Left ventricle myocardium inferior (tissue), 1 donor: ENCODE results near the gene LRFN3. TPM values are rescaled to one million over a fixed set of nuclear protein-coding genes. Genes with fewer than 3 reads are reported as not detected.

Experiments
- DNase-seq: peaks from one replicate; pipeline ENCODE4 v3.0.0-alpha.2; 2020
- H3K27ac ChIP-seq: fragments of 200-600 bp; replicated peaks from 2 replicates; pipeline ENCODE4 v1.8.0; 2021
- H3K27me3 ChIP-seq: fragments of 200-600 bp; 2 replicates; pipeline ENCODE4 v1.8.0; 2021; ENCODE audit warnings: low read depth
- H3K36me3 ChIP-seq: fragments of 200-600 bp; 2 replicates; pipeline ENCODE4 v1.8.0; 2021
- H3K4me1 ChIP-seq: fragments of 200-600 bp; 2 replicates; pipeline ENCODE4 v1.8.0; 2021
- H3K4me3 ChIP-seq: fragments of 200-600 bp; 2 replicates; pipeline ENCODE4 v1.8.0; 2021; ENCODE audit warnings: mild to moderate bottlenecking, moderate library complexity
- H3K9me3 ChIP-seq: fragments of 200-600 bp; replicated peaks from 2 replicates; pipeline ENCODE4 v1.8.0; 2021
- intact Hi-C: fragments of 100-400 bp; cut with micrococcal nuclease; formaldehyde crosslinking; loops from one replicate; pipeline ENCODE4 v1.11.0; 2022
- total RNA-seq: library from RNA; stranded (reverse); fragmentation: NEBNext Ultra II Directional; extraction: Animal tissue kit (Norgen Biotek cat#: 25700); gene quantifications from one replicate; pipeline ENCODE4 v1.2.1, GENCODE V29; 2021
- TF ChIP-seq, protein P1 (sequence below): fragments of 200-600 bp; IDR thresholded peaks from 2 replicates; pipeline ENCODE4 v1.8.0; 2021; ENCODE audit warnings: antibody characterized with exemption, mild to moderate bottlenecking, borderline replicate concordance
- donor health status: DM: no; HTN: yes; CAD: no; lungs with severe emphysema.

LRFN3 gene
- total RNA-seq, 1 donor from 2014 or later: 7.1 TPM

DNA sequence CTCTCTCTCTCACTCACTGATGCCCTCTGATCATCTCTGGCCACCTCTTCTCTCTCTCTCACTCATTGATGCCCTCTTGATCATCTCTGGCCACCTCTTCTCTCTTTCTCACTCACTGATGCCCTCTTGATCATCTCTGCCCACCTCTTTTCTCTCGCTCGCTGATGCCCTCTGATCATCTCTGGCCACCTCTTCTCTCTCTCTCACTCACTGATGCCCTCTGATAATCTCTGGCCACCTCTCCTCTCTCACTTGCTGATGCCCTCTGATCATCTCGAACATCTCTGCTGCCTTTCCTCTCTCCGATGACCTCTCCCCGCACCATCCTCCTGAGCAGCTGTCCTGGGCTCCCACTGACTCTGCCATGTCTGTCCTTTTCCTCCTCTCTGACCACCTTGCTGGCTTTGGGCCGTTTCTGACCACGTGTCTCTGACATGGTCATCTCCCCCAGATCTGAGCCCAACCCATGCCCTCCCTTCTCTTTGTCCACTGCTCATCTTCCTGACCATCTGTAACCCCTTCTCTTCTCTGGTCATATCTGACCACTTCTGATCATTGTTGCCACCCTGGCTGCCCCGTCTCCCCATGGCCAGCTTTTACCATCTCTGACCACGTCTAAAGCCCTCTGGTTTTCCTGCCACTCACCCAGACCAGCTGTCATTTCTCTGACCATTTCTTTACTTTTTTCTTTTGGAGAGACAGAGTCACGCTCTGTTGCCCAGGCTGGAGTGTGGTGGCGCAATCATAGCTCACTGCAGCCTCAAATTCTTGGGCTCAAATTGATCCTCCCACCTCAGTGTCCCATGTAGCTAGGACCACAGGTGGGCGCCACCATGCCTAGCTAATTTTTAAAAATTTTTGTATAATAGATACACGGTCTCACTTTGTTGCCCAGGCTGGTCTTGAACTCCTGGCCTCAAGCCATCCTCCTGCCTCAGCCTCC, 2.4 kb downstream of the LRFN3 start:
- TF ChIP-seq, protein P1, sequence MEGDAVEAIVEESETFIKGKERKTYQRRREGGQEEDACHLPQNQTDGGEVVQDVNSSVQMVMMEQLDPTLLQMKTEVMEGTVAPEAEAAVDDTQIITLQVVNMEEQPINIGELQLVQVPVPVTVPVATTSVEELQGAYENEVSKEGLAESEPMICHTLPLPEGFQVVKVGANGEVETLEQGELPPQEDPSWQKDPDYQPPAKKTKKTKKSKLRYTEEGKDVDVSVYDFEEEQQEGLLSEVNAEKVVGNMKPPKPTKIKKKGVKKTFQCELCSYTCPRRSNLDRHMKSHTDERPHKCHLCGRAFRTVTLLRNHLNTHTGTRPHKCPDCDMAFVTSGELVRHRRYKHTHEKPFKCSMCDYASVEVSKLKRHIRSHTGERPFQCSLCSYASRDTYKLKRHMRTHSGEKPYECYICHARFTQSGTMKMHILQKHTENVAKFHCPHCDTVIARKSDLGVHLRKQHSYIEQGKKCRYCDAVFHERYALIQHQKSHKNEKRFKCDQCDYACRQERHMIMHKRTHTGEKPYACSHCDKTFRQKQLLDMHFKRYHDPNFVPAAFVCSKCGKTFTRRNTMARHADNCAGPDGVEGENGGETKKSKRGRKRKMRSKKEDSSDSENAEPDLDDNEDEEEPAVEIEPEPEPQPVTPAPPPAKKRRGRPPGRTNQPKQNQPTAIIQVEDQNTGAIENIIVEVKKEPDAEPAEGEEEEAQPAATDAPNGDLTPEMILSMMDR: no peak
- DNase-seq: no peak
- H3K36me3 ChIP-seq: peaks cover 32% of the 10 kb centered on the region
- H3K9me3 ChIP-seq: no peaks in the 10 kb centered on the region
- intact Hi-C loops: loop anchor here (10.0 kb wide), 1 partner anchor 54 kb away; no protein-coding TSS in a partner anchor
- H3K27ac ChIP-seq: no peak overlapping the region
- H3K4me3 ChIP-seq: peak overlapping the region; percentile 71
- peaks cover 30% of the 10 kb centered on the region for H3K4me1 ChIP-seq
- H3K27me3 ChIP-seq: no peaks in the 10 kb centered on the region

DNA sequence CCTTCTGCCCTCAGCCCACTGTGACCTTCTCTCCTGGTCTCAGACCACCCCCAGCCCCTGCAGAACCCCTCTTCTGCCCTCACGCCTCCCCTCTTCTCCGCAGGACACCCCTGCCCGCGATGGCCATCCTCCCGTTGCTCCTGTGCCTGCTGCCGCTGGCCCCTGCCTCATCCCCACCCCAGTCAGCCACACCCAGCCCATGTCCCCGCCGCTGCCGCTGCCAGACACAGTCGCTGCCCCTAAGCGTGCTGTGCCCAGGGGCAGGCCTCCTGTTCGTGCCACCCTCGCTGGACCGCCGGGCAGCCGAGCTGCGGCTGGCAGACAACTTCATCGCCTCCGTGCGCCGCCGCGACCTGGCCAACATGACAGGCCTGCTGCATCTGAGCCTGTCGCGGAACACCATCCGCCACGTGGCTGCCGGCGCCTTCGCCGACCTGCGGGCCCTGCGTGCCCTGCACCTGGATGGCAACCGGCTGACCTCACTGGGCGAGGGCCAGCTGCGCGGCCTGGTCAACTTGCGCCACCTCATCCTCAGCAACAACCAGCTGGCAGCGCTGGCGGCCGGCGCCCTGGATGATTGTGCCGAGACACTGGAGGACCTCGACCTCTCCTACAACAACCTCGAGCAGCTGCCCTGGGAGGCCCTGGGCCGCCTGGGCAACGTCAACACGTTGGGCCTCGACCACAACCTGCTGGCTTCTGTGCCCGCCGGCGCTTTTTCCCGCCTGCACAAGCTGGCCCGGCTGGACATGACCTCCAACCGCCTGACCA, 3.3 kb downstream of the LRFN3 start:
- Histone ChIP-seq H3K27me3 (no peaks in the 10 kb centered on the region), H3K9me3 (no peaks in the 10 kb centered on the region), H3K4me3 (no peak overlapping the region), H3K4me1 (peaks cover 30% of the 10 kb centered on the region), H3K36me3 (peaks cover 35% of the 10 kb centered on the region), H3K27ac (no peak overlapping the region)
- TF ChIP-seq, protein P1: no peak
- no peak for DNase-seq
- intact Hi-C loops: loop anchor here (10.0 kb wide), 1 partner anchor 55 kb away; no protein-coding TSS in a partner anchor

DNA sequence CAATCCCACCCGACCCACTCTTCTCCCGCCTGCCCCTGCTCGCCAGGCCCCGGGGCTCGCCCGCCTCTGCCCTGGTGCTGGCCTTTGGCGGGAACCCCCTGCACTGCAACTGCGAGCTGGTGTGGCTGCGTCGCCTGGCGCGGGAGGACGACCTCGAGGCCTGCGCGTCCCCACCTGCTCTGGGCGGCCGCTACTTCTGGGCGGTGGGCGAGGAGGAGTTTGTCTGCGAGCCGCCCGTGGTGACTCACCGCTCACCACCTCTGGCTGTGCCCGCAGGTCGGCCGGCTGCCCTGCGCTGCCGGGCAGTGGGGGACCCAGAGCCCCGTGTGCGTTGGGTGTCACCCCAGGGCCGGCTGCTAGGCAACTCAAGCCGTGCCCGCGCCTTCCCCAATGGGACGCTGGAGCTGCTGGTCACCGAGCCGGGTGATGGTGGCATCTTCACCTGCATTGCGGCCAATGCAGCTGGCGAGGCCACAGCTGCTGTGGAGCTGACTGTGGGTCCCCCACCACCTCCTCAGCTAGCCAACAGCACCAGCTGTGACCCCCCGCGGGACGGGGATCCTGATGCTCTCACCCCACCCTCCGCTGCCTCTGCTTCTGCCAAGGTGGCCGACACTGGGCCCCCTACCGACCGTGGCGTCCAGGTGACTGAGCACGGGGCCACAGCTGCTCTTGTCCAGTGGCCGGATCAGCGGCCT, 4.1 kb downstream of the LRFN3 start:
- intact Hi-C loops: no loop called here
- Histone ChIP-seq H3K27me3 (no peaks in the 10 kb centered on the region), H3K36me3 (peaks cover 40% of the 10 kb centered on the region), H3K9me3 (no peaks in the 10 kb centered on the region), H3K27ac (no peak overlapping the region), H3K4me1 (peaks cover 27% of the 10 kb centered on the region), H3K4me3 (no peak overlapping the region)
- TF ChIP-seq, protein P1: no peak
- DNase-seq: no peak

DNA sequence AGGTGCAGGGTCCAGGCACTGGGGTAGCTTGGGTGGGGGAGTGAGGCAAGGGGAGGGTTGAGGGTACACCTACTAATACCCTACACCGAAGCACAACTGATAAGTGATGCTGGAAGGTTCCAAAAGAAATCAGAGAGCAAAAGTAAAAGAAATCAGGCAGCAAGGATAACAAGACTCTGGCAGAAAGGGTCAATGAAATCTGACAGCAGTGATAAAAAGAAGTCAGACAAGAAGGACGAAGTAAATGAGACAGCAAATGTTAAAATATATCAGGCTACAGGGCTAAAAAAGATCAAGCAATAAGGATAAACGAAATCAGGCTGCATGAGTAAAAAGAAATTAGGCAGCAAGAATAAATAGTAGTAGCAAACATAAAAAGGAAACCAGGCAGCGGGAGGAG, 4.7 kb downstream of the LRFN3 start:
- H3K9me3 ChIP-seq: no peaks in the 10 kb centered on the region
- no peak overlapping the region for H3K4me3 ChIP-seq
- intact Hi-C loops: no loop called here
- no peaks in the 10 kb centered on the region for H3K27me3 ChIP-seq
- DNase-seq: no peak
- TF ChIP-seq, protein P1: no peak
- H3K27ac ChIP-seq: no peak overlapping the region
- H3K4me1 ChIP-seq: peaks cover 21% of the 10 kb centered on the region
- H3K36me3 ChIP-seq: peaks cover 40% of the 10 kb centered on the region

DNA sequence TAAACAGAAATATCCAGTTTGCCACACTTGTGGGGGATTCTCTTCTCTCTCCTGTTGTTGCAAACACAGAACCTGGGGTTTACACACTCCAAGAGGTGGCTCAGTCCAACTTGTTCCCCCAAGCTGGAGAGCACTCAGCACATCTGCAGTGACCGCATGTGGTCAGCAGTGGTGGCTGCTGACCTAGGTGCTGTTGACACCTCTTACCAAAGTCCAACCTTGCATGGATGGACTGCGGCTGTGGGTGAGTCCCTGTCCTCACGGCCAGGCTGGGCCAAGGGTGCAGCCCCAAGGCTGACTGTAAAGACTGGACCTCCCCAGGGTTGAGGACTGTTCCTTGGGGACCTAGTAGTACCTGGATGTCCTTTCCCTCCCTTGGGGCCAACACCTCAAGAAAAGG, 6.1 kb downstream of the LRFN3 start:
- peaks cover 11% of the 10 kb centered on the region for H3K4me1 ChIP-seq
- peaks cover 40% of the 10 kb centered on the region for H3K36me3 ChIP-seq
- H3K27ac ChIP-seq: no peak overlapping the region
- no peaks in the 10 kb centered on the region for H3K9me3 ChIP-seq
- DNase-seq: no peak
- no peak overlapping the region for H3K4me3 ChIP-seq
- no peaks in the 10 kb centered on the region for H3K27me3 ChIP-seq
- intact Hi-C loops: no loop called here
- TF ChIP-seq, protein P1: no peak
